Endothelial cell of umbilical vein (primary cell): ENCODE data around the gene C1QB.

ENCODE experiments used
- CTCF ChIP-seq, 2 donors: IDR thresholded peaks; 1 replicate in 1 of 2; 2 replicates in 1 of 2; pipeline ENCODE4 v1.5.1; 2011; ENCODE audit warnings: low read length in 2 of 2, mild to moderate bottlenecking in 2 of 2, moderate library complexity in 2 of 2, control low read depth in 1 of 2, inconsistent platforms in 1 of 2, low read depth in 1 of 2; ENCODE audit not compliant: insufficient read depth in 1 of 2; ENCODE audit errors: extremely low read depth in 1 of 2
- EZH2 ChIP-seq: IDR thresholded peaks from 2 replicates; pipeline ENCODE4 v1.6.1; 2012; ENCODE audit warnings: borderline replicate concordance, low read depth, mild to moderate bottlenecking, moderate library complexity, low read length, inconsistent platforms; ENCODE audit not compliant: severe bottlenecking
- GATA2 ChIP-seq: IDR thresholded peaks from 2 replicates; pipeline ENCODE4 v1.7.0; 2011; ENCODE audit warnings: low read depth, mild to moderate bottlenecking, moderate library complexity, mixed read lengths, low read length; ENCODE audit not compliant: insufficient read length, insufficient read depth
- POLR2AphosphoS5 ChIP-seq: IDR thresholded peaks from 2 replicates; pipeline ENCODE4 v1.6.1; 2012; ENCODE audit warnings: low read depth, mild to moderate bottlenecking, control low read depth, low read length, moderate library complexity; ENCODE audit not compliant: insufficient read depth

GRCh38 chr1:22629886-22630285 is 23.1 kb upstream of the C1QB start:
- TF ChIP-seq CTCF (IDR thresholded peaks at IDR 0.05; ENCODE audit: extremely low read depth in 1 of 2, insufficient read depth in 1 of 2, low read depth in 1 of 2, low read length in 2 of 2) (no peak), POLR2AphosphoS5 (no peak), GATA2 (no peak), EZH2 (no peak)
